ENCODE results near the gene DNAJB2. TPM values are rescaled to one million over a fixed set of nuclear protein-coding genes. Genes with fewer than 3 reads are reported as not detected.

Gene DNAJB2
- total RNA-seq, 1 donor from 2014 or later, result 47.8 TPM

GRCh38 chr2:219299372-219299760, 20.2 kb downstream of the DNAJB2 start:
- no peaks in the 10 kb centered on the region for H3K36me3 Mint-ChIP-seq
- H3K9me3 Mint-ChIP-seq, result no peaks in the 10 kb centered on the region
- peaks cover 4% of the 10 kb centered on the region for H3K4me1 Mint-ChIP-seq
- no peak overlapping the region for H3K27ac Mint-ChIP-seq
- no peak for TF ChIP-seq CTCF (IDR thresholded peaks at IDR 0.05; ENCODE audit: unreplicated experiment)
- H3K4me3 Mint-ChIP-seq, result no peak overlapping the region
- no peak for DNase-seq (ENCODE audit: low spot score in 2 of 2, unreplicated experiment in 2 of 2)
- H3K27me3 Mint-ChIP-seq (ENCODE audit: low read depth), result peaks cover 77% of the 10 kb centered on the region

- no peaks in the 10 kb centered on the region for H3K9me3 Mint-ChIP-seq
- H3K36me3 Mint-ChIP-seq, result no peaks in the 10 kb centered on the region
- H3K27me3 Mint-ChIP-seq (ENCODE audit: low read depth), result peaks cover 82% of the 10 kb centered on the region
- peaks cover 2% of the 10 kb centered on the region for H3K4me1 Mint-ChIP-seq
- no peak for TF ChIP-seq CTCF (IDR thresholded peaks at IDR 0.05; ENCODE audit: unreplicated experiment)
- DNase-seq (ENCODE audit: low spot score in 2 of 2, unreplicated experiment in 2 of 2), result no peak
- H3K4me3 Mint-ChIP-seq, result no peak overlapping the region
- no peak overlapping the region for H3K27ac Mint-ChIP-seq
Observed at GRCh38 chr2:219300022-219300421, 20.9 kb downstream of the DNAJB2 start.

- no peak for DNase-seq (ENCODE audit: low spot score in 2 of 2, unreplicated experiment in 2 of 2)
- no peak for TF ChIP-seq CTCF (IDR thresholded peaks at IDR 0.05; ENCODE audit: unreplicated experiment)
- Mint-ChIP-seq H3K27ac (no peak overlapping the region), H3K4me1 (no peaks in the 10 kb centered on the region), H3K36me3 (no peaks in the 10 kb centered on the region), H3K9me3 (no peaks in the 10 kb centered on the region), H3K27me3 (ENCODE audit: low read depth) (peaks cover 92% of the 10 kb centered on the region), H3K4me3 (no peak overlapping the region)
Observed at GRCh38 chr2:219302412-219302968, 23.3 kb downstream of the DNAJB2 start.

- TF ChIP-seq CTCF (IDR thresholded peaks at IDR 0.05; ENCODE audit: unreplicated experiment), result no peak
- Mint-ChIP-seq H3K36me3 (no peaks in the 10 kb centered on the region), H3K27me3 (ENCODE audit: low read depth) (peaks cover 97% of the 10 kb centered on the region), H3K9me3 (no peaks in the 10 kb centered on the region), H3K4me3 (no peak overlapping the region), H3K4me1 (no peaks in the 10 kb centered on the region), H3K27ac (no peak overlapping the region)
- no peak for DNase-seq (ENCODE audit: low spot score in 2 of 2, unreplicated experiment in 2 of 2)
Observed at GRCh38 chr2:219304223-219304622, 25.1 kb downstream of the DNAJB2 start.

GRCh38 chr2:219306047-219306446, 26.9 kb downstream of the DNAJB2 start:
- Mint-ChIP-seq H3K9me3 (no peaks in the 10 kb centered on the region), H3K27me3 (ENCODE audit: low read depth) (peaks cover 95% of the 10 kb centered on the region), H3K36me3 (no peaks in the 10 kb centered on the region), H3K27ac (no peak overlapping the region), H3K4me1 (peaks cover 1% of the 10 kb centered on the region), H3K4me3 (no peak overlapping the region)
- TF ChIP-seq CTCF (IDR thresholded peaks at IDR 0.05; ENCODE audit: unreplicated experiment), result no peak
- no peak for DNase-seq (ENCODE audit: low spot score in 2 of 2, unreplicated experiment in 2 of 2)

Data from mesothelial cell of epicardium (in vitro differentiated cells).